HUDEP-2 (cell line): Measurements from ENCODE around the gene CHI3L1.

Experiments
- DNase-seq, 76 experiments: peaks; one replicate each; lab custom pipeline; 2025; ENCODE audit not compliant: unreplicated experiment in 76 of 76; lab: John Stamatoyannopoulos, UW

The CHI3L1 gene

DNA sequence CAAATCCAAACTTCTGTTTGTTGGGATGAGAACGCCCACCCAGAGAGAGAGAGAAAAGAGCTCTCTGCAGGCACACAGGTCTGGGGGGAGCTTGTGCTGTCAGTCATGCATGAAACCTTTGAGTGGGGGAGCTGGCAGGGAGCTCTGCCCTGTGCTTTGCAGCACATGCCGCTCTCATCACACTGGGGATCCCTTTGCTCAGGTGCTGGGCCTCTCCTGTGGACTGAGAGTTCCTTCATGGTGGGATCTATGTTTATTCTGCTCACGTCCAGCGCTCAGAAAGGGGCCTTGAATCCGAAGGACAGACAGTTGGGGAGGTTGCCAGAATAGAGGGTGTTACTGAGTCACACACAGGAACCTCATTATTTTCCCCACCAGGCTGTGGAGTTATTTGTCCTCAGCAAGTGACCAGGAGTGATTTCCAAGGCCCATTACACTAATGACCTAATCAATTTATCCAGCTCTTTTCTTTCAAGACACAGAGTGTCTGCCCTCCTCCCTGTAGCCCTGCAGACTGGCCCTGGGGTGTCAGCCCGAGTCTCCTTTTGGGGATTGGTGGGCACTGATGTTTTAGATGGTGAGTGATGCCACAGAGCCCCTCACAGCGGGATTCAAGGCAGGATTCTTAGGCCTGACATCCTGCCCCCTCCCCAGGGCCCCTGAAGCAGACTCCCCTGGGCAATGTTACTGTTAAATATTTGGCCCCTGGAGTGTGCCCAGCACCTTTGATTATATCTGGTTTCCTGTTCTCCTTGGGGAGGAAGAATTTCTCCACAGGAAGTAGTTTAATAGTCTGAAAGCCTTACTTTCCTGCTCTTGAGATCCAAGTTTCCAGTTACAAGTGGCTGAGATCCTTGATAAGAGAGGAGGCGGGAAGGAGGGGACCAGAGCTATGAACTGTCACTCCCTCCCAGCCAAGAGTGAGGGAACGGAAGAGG lies 33.2 kb downstream of the CHI3L1 start:
- no peak for DNase-seq

DNA sequence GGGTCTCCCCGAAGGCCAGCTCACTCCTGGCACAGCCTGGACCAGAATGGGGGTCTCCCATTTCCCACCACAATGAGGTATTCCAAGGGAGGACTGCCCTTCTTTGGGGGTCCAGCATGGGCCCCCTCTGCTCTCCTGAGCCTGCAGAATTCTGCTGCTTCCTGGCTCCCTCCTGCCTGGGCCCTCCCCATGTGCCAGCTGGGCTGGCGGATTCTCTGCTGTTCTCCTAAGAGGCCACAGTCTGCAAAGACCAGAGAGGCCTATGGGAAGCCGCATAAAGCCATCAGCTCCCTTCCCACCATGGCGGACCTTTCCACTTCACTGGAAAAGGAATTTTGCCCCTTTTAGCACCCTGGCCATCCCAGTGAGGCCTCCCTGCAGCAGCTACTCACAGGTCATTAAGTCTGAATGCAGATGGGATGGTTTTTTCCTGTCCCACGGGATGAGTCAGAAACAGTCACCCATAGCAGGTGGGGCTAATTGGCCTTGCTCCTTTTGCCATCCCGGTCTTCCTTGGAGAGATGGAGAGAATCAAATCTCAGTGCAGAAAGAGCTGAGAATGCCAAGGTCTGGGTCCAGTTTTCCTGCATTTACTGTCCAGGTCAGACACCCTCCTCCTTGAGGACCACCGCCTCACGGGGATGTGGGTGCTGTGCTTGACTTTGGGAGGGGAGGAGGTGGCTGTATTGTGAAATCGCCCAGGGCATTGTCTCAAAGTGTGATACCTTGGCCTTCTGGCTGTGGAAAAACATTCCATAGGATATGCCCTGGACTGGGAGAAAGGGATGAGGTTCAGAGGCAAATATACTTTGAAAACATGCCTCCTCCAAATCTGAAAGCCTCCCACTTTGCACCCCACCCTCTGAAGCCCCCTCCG lies 34.1 kb downstream of the CHI3L1 start:
- no peak for DNase-seq

DNA sequence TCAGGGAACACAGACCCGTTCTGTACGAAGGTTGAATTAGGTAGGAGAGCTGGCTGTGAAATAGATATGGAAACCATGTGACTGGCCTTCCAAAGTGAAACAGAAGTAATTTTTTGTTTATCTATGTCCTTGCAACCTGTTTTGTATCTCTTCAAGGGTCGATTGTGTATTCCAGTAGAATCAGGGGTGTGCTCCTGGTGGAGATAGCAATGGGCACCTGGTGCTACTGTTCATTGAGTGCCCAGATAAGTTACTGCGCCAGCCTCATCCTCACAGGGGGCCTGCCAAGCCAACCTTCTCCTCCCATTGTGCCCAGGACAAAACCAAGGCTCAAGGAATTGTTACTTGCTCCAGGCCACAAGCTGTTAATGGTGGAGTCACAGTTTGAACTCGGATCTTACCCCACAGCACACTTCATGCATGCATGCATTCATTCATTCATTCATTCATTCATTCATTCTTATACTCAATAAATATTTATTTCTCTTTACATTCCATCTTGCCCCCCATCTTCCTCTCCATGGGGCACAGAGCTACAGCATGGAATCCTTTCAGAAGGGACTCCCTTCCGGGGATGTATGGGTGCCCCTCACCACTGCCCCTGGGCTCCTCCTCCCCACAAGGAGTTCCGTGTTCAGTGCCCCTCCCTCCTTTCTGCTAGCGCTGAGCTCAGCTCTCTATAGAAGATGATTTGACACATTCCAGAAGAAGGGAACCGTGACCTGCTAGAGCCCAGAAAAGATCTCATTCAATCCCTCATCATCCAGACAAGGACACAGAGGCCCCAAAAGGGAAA lies 34.9 kb downstream of the CHI3L1 start:
- no peak for DNase-seq

DNA sequence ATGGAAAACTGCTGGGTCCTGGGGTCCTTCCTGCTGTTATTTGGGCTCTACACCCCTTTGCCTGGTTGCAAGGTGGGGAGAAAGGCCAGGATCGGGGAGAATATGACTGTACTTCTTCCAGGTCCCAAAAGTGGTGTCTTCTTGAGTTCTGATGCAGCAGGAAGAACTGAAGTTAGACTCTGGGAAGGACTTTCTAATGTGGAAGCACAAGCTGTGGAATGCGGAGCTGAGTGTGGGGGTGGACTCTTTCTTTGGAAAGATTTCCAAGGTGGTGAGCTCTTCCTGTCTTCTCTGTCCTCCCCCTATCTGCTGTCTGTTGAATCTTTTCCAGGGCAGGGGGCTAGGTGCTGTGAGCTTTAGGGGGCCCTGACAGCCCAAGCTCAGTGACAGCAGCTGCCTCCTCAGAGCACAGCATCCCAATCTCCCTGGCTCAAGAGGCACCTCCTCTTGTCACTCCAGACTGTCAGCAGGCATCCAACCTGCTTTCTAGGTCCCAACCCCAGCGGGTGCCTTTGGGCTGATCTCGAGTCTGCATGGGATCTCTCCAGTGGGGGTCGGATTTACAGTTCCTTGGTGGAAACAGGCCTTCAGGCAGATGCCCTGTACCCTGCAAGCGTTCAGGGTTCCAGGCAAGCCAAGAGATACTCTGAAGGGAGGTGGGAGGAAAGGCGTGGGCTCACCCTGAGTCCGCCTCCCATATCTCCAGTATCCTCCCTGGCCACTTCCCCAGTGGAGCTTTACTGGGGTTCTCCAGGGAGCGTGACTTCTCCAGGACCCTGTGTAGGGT lies 35.8 kb downstream of the CHI3L1 start:
- no peak for DNase-seq

DNA sequence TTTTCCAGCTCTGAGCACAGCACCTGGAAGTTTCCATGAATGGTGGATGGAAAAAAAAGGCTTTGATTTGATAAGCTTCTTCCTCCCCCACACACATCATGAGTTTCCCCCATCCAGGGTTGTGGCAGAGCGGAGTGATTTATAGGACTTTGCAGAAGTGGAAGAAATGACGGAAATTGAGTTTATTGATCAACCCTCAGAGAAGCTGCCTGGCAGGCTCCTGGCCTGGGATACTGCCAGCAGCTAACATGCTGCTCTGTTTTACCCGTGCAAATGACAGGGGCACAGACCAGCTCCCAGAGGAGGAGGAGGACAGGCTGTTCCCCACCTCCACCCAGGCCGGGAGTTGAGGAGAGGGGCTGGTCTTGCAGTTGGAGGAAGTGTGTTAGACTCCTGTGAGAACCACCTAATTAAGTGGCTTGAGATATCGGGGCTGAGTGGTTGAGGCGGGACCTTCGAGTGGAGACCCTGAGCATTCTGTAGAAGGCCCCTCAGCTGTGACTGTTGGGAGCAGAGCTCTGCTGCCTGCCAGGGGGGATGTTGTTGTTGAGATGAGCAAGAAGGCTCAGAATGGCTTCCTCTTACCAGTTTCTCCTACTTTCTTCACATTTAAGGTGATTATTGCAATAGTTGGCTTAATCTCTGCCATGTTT lies 37.2 kb downstream of the CHI3L1 start:
- DNase-seq = no peak

DNA sequence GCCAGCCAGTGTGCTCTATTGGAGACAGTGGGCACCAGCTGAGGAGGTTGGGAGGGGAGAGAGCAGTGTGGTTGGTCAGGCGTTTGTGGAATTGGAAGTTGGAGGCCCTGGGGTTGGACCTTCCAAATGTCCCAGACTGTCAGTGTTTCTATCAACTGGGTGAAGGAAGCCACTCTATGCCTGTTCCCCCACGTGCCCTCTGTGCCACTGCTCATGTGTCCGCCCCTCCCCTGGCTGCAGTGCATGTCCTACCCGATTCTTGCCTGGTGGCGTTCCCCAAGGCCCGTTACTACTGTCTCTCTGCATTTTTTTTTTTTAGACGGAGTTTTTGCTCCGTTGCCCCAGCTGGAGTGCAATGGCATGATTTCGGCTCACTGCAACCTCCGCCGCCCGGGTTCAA lies 37.9 kb downstream of the CHI3L1 start:
- DNase-seq = no peak

DNA sequence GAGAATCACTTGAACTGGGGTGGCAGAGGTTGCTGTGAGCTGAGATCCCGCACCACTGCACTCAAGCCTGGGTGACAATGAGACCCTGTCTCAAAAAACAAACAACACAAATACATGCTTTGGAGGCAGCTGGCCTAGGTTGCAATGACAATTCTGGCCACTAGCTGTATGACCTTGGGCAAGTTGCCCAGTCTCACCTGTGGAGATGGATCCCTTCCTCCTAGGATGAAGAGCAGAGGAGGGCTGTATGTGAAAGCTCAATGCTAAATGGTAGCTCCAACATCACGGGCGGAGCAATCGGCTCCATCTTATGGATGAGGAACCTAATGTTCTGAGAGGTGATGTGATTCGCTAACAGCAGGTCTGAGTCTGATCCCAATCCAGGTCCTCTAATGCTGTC lies 38.4 kb downstream of the CHI3L1 start:
- no peak for DNase-seq

DNA sequence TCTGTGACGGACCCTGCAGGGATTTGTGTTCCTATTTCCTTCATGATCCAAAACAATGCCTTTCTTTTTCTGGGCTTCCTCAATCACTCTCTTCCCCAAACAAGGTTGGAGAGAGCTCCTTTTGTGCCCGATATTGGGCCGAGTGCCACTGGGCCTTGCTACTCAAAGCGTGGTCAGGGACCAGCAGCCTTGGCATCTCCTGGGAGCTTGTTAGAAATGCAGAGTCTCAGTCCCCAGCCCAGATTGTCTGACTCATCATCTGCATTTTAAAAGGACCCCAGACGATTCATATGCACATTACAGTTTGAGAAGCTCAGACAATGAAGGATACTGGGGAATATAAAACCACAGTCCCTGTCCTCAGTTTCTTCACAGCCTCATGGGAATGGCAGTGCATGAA lies 39.1 kb downstream of the CHI3L1 start:
- no peak for DNase-seq

DNA sequence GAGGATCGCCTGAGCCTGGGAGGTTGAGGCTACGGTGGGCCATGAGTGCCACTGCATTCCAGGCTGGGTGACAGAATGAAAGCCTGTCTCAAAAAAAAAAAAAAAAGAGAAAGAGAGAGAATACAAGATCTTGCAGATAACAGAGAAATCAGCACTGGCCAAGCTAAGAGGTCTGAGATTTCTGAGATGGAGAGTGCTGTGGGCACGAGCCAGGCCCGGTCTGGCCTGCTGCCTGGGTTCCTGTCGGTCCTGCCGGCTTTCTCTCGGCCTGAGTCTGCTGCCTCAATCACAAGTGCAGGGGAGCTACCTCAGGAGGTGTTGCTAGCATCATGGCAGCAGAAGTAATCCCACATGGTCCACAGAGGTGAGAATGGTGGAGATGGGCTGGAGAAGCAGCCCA lies 40.0 kb downstream of the CHI3L1 start:
- DNase-seq = no peak

DNA sequence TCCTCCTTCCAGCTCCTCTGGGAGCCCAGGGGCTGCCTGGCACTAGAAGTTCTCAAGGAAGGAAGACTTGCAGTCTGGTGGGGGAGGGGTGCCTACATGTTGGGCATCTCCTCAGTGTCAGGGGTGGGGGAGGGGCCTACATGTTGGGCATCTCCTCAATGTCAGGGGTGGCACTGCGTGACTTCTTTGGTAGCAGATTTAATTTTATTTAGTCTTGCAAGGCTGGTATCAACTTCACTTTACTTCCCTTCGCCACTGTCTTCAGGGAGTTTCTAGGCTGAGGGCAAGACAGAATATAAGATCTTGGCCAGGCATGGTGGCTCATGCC lies 40.5 kb downstream of the CHI3L1 start:
- DNase-seq = no peak

DNA sequence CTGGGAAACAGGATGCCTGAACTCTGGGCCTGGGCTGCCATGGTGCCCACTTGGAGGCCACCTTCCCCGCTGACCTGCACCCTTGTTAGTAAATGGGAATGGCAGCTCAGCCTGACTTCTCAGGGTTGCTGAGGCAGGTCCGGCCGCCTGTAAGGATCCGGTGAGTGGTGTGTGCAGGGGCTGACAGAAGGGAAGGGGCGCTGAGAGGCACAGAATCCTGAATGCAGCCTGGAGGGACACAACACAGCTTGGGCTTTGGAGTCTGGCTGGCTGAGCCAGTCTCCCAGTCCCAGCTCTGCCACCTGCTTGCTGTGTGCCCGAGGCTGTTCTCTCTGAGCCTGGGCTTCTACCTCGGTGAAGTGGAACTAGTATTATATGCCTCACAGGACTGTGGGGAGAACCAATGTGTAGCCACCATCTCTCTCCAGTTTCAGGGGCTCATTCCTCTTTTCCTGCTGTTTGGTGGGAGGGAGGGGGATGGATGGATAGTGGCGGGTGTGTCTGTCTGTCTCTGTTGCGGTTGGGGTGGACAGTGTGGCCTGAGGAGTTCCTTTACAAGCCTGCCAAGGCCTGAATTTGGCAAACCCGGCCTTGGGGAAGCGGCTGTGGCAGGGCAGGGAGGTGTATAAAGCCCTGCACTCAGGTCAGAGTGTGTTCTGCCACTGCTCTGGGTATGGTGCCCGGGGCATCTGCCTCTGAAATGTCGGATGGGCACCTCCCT lies 41.0 kb downstream of the CHI3L1 start:
- DNase-seq = no peak

DNA sequence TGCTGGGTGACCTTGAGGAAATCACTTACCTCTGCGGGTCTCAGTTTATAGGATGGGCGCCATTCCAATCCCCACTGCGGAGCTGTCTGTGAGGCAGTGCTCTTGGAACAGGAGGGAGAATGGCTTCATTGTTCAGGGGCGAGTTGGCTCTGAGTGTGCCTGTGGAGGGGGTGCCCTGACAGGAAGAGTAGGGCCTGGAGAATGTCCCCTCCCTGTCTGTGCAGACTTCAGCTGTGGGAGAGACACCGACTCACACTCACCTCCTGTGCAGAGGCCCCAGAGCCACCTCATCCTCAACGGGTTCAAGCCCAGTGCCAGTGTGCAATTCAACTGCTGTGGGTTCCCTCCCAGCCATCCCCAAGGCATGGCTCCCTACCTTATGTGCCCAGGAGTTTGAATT lies 41.8 kb downstream of the CHI3L1 start:
- DNase-seq = no peak

DNA sequence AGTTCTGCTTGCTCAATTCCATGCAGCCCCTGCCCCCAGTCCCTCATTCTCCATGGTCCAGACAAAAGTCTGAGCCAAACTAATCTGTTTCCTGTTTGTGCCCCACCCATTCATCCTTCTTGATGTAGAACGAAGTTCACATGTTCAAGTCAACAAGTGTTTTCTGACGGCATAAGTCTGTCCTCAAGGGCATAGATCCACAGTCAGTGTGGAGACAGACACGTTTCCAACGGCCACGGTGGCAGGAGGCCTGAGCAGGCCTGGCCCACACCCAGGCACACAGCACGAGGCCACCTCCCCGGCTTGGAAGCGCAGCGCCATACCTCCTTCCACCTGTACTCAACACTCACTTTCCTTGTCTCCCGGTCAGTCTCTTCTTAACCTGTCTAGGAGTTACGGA lies 42.9 kb downstream of the CHI3L1 start:
- no peak for DNase-seq

DNA sequence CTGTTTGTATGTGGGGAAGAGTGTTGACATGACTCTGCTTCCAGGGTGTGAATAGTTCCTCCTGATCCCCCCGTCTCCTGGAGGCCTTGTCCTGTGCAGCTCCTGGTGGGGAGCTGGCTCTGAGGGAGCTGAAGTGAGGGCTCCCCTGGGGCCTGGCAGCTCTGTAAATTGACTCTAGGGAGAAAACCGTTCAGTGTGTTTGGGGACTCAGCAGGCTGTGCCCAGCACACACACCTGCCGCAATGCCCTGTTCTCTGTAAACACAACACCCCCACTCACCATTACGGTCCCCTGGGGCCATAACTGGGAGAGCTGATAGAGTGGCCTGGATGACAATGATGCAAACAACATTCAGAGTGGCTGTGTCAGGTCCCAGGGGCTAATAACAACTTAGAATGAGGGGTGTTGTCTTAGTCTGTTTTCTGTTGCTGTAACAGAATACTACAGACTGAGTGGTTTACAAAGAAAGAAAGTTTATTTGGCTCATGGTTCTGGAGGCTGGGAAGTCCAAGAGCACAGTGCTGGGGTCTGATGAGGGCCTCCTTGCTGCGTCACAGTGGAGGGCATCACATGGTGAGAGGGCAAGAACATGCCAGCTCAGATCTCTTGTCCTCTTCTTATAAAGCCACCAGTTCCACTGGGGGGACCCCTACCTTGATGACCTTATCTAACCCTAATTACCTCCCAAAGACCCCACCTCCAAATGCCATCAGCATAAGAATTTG lies 43.7 kb downstream of the CHI3L1 start:
- DNase-seq = no peak

DNA sequence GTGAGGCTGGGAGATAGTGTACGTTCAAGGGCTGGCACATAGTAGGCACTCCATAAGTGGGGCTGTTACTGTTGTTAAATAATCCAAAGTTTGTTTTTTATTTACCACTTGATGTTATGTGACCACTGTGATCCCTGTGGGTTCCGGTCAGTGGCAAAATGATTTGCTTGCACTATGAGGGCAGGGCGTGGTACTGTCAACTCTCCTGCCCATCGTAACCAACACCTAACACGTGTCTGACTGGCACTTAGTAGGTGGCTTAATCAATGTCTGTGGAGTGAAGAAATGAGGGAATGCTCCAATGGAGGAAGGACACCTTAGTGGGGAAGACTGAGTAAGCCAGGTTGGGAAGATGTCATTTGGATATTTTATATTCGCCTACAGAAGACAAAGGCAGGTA lies 44.4 kb downstream of the CHI3L1 start:
- DNase-seq = no peak

DNA sequence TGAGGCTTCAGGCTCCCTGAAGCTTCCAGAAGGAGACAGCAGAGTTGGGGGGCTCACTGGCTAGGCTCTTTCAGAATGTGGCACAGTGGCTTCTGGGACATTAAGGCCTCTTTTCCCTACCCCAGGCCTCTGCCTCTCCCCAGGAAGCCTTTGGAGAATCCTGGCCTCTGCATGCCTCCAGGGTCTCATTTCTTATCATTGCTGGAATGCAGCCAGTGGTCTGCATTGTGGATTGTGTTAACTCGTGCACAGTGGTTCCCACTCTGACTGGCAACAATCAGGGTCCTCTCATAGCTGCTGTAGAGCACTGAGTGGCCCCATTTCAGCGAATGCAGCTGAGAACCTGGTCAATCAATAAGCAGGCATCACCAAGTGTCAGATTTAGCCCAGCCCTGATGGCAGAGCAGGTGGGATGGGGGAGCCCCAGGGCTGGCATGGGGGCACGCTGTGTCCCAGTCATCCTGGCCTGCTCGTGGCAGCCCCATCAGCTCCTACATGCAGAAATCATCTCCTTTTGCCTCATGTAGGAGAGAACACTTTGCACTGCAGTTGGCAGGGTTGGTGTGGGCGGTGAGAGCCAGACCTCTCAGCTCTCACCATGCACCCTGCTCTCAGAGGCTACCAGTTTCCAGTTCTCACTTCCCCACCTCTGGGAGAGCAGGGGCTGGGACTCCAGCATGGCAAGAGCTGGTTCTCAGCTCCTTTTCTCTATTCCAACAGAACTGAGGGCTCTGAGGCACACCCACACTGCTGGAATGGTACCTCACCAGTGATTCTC lies 45.6 kb downstream of the CHI3L1 start:
- DNase-seq = no peak

DNA sequence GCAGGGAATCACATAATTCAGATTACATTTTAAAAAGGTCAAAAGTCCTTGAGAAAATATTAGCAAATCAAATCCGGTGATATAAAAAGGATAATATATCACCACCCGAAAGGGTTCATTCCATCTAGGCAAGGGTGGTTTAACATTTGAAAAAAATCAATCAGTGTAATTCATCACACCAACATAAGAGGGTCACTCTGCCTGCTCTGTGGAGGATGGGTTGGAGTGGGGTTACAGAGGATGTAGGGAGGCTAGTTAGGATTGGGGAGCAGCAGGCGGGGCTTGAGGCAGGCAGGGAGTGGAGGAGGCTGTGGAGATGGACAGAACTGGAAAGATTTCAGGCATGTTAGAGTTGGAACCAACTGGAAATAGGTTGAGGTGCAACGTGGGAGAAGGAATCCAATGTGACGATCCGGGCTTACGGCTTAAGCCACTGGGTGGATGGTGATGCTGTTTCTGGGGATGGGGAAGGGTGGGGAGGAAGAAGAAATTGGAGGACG lies 46.5 kb downstream of the CHI3L1 start:
- DNase-seq = no peak

DNA sequence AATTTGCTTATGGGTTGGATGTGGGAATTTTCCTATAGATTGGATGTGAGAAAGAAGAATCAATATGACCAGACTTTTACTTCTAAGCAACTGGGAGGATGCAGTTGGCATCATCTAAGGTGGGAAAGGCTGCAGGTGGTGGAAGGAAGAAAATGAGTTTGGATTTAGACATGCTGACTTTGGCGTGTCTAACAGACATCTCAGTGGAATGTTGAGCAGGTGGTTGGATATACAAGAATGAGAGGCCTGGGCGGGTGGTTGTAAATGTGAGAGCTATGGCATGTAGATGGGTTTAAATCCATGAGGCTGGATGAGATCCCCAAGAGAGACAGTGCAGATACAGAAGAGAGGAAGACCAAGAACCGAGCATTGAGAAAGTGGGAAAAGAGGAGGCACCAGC lies 48.4 kb downstream of the CHI3L1 start:
- no peak for DNase-seq
